ENCODE results near the gene GJC3.
"Not testable (repeated sequence)": the region's sequence is repeated elsewhere in the genome, so short reads cannot be mapped to it uniquely, and the experiment has no call there.

GJC3 gene

DNA sequence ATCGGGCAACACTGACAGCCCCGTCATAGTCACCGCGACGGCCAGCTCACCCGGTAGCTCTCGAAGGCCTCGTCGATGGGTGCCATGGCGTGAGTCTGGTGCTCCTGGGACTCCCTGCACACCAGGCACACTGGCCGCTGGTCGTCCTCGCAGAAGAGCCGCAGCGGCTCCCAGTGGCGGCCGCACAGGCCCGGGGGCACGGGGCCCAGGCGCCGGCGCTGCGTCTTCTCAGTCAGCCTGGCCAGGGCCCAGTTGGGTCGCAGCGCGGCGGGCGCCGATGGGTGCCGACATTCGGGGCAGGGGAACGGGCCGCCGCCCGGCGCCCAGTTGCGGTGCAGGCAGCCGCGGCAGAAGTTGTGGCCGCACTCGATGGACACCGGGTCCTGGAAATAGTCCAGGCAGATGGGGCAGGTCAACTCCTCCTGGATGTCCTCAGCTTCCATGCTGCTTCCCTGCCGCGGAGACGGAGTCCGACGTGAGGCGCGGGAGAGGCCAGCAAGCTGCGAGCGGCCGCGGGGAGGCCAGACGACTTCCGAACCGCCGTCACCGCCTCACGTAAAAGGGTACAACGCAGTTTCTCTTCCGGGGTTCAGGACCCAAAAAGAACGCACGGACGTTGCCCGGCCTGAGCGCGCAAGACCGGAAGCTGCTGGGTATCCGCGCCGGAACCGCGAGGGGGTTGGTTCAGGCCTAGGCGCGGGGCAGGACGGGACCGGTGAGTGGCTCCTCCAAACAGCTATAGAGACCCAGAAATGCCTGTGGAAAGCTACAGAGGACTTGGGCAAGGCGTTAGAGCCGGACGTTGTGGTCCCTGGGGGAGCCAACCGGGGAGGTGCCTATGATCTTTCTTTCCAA lies 10.2 kb downstream of the GJC3 start, which contains the start of gene TRIM4:
TSS of gene TRIM4 (minus strand) at position 572 of the 855 bp plus-strand sequence. CDS start at position 443, 129 bp downstream.
- CTCF ChIA-PET = interaction anchor here (0.7 to 10.9 kb wide), 3 partner anchors 9 to 74 kb away, joined by 3 to 169 read pairs (median 18); partner anchors contain the start of gene GJC3
- DNase-seq = peak; percentile 94
- Mint-ChIP-seq H3K4me3 (peak within 1 kb of the TSS; percentile 95), H3K9me3 (no peaks in the 10 kb centered on the region), H3K27ac (peak within 1 kb of the TSS; percentile 96), H3K36me3 (peaks cover 44% of the 10 kb centered on the region), H3K4me1 (peaks cover 50% of the 10 kb centered on the region), H3K27me3 (peaks cover 5% of the 10 kb centered on the region)

DNA sequence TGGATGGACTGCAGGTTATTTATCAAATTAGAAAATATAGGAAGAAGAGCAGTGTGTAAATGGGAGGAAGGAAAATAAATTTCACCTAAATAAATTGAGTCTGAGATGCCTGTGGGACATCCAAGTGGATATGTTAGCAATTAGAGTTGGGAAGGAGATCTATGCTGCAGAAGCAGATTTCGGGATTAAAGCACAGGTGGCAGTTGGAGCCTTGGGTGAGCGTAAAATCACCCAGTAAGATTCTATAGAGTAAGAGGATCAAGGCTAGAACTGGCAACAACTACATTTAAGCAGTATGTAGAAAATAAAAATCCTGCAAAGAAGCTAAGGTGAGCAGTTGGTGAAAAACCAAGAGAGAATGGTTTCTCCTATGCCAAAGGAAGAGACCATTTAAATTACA lies 18.4 kb downstream of the GJC3 start:
- DNase-seq = no peak
- Mint-ChIP-seq H3K9me3 (no peaks in the 10 kb centered on the region), H3K36me3 (peaks cover 37% of the 10 kb centered on the region), H3K4me1 (peaks cover 31% of the 10 kb centered on the region), H3K4me3 (no peak overlapping the region), H3K27ac (no peak overlapping the region), H3K27me3 (no peaks in the 10 kb centered on the region)
- CTCF ChIA-PET = interaction anchor here (1.3 to 10.9 kb wide), 3 partner anchors 82 to 139 kb away, joined by 3 to 169 read pairs (median 3); partner anchors contain the start of gene ZSCAN21

DNA sequence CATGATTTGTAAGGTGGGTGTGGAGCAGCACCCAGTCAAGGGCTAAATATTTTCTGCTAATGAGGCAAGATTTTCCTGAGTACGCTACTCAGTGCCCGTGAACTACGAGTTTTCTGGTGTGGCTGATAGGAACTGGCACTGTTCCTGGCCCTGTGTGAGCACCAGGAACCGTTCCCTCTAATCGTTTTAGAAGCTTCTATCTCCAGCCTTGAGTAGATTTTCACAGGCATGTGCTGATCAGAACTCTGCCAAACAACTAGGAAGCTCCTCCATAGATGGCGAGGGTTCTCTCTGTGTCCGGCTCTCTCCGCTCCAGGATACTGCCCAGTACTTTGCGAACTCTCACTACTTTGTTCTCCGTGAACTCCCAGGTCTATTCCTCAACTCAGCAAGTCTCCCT lies 27.8 kb downstream of the GJC3 start:
- no peaks in the 10 kb centered on the region for H3K27me3 Mint-ChIP-seq
- no peak overlapping the region for H3K27ac Mint-ChIP-seq
- peaks cover 6% of the 10 kb centered on the region for H3K4me1 Mint-ChIP-seq
- H3K9me3 Mint-ChIP-seq = no peaks in the 10 kb centered on the region
- no peak overlapping the region for H3K4me3 Mint-ChIP-seq
- CTCF ChIA-PET = no interaction called here
- peaks cover 63% of the 10 kb centered on the region for H3K36me3 Mint-ChIP-seq
- DNase-seq = no peak

DNA sequence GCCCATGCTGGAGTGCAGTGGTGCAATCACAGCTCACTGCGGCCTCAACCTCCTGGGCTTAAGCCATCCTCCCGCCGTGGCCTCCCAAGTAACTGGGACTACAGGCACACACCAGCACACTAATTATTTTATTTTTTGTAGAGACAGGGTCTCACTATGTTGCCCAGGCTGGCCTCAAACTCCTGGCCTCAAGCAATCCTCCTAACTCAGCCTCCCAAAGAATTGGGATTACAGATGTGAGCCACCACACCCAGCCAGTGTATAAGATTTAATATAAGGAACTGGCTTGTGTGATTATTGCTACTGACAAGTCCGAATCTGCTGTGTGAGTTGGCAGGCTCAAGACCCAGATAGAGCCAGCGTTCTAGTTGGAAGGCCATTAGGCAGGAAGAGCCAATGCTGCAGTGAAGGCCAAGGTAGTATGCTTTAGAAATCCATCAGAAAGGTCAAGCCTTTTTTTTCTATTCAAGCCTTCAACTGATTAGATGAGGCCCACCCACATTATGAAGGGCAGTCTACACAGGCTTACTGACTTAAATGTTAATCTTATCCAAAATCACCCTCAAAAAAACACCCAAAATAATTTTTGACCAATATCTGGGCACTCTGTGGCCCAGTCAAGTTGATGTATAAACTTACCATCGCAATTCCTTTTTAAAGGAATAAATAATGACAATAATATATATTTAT lies 29.4 kb downstream of the GJC3 start:
- Mint-ChIP-seq H3K4me3 (no peak overlapping the region), H3K36me3 (peaks cover 56% of the 10 kb centered on the region), H3K27ac (no peak overlapping the region), H3K27me3 (no peaks in the 10 kb centered on the region), H3K4me1 (peaks cover 6% of the 10 kb centered on the region), H3K9me3 (no peaks in the 10 kb centered on the region)
- no peak for DNase-seq
- CTCF ChIA-PET = no interaction called here

DNA sequence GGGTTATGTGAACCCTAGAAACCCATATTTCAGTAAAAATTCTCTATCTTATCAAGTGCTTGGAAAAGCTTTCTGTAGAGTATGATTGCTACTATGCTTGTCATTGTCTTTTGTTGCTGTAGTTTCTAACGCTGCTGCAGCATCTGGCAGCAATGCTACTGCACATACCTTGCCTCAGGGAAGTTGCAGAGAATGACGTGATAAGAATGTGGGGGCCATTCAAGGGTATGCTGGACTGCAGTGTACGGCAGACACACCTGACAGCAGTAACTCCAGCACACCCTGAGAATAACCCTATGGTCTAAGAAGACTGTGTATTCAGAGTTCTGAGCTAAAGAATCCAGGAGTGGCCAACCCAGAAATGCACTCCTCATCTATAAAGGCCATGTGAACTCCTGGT lies 30.6 kb downstream of the GJC3 start:
- Mint-ChIP-seq H3K27ac (no peak overlapping the region), H3K27me3 (no peaks in the 10 kb centered on the region), H3K36me3 (peaks cover 48% of the 10 kb centered on the region), H3K9me3 (no peaks in the 10 kb centered on the region), H3K4me3 (no peak overlapping the region), H3K4me1 (peaks cover 6% of the 10 kb centered on the region)
- CTCF ChIA-PET = no interaction called here
- DNase-seq = no peak

DNA sequence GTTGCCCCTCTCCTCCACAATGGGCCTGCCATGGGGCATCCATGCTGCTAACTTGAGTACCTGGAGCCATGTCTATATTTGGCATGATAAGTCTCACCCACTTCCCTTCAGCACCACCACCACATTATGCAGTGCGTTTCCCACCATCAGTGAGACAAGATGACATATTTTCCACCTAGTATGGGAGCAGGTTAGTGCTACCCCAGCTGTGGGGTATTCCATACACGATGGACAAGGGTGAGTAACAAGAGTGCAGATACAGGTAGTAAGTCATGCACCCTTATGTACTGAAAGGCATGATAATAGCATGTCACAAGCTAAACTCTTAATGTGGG lies 31.4 kb downstream of the GJC3 start:
- no peak overlapping the region for H3K27ac Mint-ChIP-seq
- H3K4me3 Mint-ChIP-seq = no peak overlapping the region
- no peaks in the 10 kb centered on the region for H3K9me3 Mint-ChIP-seq
- DNase-seq = no peak
- CTCF ChIA-PET = no interaction called here
- peaks cover 46% of the 10 kb centered on the region for H3K36me3 Mint-ChIP-seq
- peaks cover 6% of the 10 kb centered on the region for H3K4me1 Mint-ChIP-seq
- H3K27me3 Mint-ChIP-seq = no peaks in the 10 kb centered on the region

DNA sequence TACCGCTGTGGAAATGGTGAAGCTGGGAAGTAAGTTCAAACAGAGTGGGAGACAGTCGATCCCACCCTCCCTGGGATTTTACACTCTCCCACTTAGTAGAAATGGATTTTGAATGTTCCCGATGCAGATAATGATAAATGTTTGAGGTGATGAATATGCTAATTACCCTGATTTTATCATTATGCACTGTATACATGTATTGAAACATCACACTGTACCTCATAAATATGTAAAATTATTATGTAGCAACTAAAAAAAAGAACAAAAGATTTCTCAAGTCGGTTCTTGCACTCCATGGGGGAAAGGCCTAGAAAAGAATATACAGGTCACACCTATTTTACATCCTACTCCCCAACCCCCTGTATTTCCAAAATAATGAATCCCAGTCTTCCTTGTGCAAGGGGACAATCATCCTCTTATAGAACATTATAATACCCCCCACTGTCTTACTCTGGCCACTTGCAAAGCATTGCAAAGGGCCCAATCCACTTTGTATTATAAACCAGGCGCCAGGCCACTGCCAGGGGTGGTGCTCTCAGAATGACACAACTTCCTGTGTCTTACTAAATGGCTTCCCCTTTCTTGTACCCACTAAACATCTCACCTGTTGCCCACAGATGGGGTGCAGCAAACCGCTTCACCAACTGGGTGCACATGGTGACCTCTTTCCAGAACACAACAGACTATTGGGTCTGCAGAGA lies 31.9 kb downstream of the GJC3 start:
- Mint-ChIP-seq H3K4me3 (no peak overlapping the region), H3K4me1 (peaks cover 6% of the 10 kb centered on the region), H3K27me3 (no peaks in the 10 kb centered on the region), H3K9me3 (no peaks in the 10 kb centered on the region), H3K36me3 (peaks cover 46% of the 10 kb centered on the region), H3K27ac (no peak overlapping the region)
- CTCF ChIA-PET = no interaction called here
- no peak for DNase-seq

DNA sequence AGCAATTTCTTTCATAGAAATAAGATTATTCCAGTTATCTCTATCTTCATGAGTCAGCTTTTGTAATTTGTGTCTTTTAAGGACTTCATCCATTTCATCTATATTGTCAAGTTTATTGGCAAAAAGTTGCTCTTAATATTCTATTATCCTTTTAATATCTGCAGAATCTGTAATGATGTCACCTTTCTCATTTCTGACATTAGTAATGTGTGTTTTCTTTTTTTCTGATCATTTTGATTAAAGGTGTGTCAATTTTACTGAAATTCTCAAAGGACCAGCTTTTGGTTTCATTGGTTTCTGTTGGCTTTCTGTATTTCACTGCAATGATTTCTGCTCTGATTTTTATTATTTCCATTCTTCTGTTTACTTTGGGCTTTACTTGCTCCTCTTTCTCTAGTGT lies 34.7 kb downstream of the GJC3 start:
- Mint-ChIP-seq H3K4me3 (no peak overlapping the region), H3K27me3 (no peaks in the 10 kb centered on the region), H3K27ac (no peak overlapping the region), H3K9me3 (no peaks in the 10 kb centered on the region), H3K4me1 (peaks cover 6% of the 10 kb centered on the region), H3K36me3 (peaks cover 49% of the 10 kb centered on the region)
- CTCF ChIA-PET = interaction anchor here (1.1 to 1.3 kb wide), 2 partner anchors 18 to 96 kb away, joined by 3 to 4 read pairs; no protein-coding TSS in a partner anchor
- no peak for DNase-seq

DNA sequence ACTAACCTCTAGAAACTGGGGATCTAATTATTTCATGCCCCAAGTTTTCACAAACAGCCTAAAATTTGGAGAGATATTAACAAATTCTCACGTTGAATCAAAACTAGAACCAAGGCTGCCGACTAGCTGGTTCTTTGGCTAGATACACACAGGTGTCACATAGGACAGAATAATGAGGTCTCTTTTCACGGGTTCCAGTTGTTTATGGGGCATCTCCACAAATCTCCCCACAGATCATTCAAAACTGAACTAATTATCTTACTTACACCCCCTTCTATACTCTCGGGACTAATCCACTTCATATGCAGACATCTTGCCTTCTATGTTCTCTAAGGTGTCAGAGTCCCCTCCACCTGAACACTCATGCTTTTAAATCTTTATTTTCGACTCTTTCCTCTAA lies 36.1 kb downstream of the GJC3 start:
- no peak for DNase-seq
- Mint-ChIP-seq H3K4me3 (no peak overlapping the region), H3K9me3 (peaks cover 4% of the 10 kb centered on the region), H3K36me3 (peaks cover 44% of the 10 kb centered on the region), H3K27ac (no peak overlapping the region), H3K4me1 (peaks cover 6% of the 10 kb centered on the region), H3K27me3 (no peaks in the 10 kb centered on the region)
- CTCF ChIA-PET = no interaction called here

DNA sequence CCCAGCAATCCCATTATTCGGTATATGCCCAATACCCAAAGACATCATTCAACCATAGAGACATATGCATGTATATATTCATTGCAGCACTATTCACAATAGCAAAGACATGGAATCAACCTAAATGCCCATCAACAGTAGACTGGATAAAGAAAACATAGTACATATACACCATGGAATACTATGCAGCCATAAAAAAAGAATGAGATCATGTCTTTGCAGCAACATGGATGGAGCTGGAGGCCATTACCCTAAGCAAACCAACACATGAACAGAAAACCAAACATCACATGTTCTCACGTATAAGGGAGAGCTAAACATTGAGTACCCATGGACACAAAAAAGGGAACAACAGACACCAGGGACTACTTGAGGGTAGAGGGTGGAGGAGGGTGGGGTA lies 39.1 kb downstream of the GJC3 start:
- CTCF ChIA-PET, H3K27ac Mint-ChIP-seq, H3K4me1 Mint-ChIP-seq, H3K27me3 Mint-ChIP-seq, H3K9me3 Mint-ChIP-seq, DNase-seq, H3K4me3 Mint-ChIP-seq: not testable (repeated sequence)
- H3K36me3 Mint-ChIP-seq = peaks cover 43% of the 10 kb centered on the region

DNA sequence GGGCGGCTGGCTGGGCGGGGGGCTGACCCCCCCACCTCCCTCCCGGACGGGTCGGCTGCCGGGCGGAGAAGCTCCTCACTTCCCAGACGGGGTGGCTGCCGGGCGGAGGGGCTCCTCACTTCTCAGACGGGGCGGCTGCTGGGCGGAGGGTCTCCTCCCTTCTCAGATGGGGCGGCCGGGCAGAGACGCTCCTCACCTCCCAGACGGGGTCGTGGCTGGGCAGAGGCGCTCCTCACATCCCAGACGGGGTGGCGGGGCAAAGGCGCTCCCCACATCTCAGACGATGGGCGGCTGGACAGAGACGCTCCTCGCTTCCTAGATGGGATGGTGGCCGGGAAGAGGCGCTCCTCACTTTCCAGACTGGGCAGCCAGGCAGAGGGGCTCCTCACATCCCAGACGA lies 41.1 kb downstream of the GJC3 start:
- H3K4me1 Mint-ChIP-seq, CTCF ChIA-PET, DNase-seq, H3K27ac Mint-ChIP-seq, H3K4me3 Mint-ChIP-seq, H3K9me3 Mint-ChIP-seq, H3K27me3 Mint-ChIP-seq: not testable (repeated sequence)
- H3K36me3 Mint-ChIP-seq = peaks cover 39% of the 10 kb centered on the region

DNA sequence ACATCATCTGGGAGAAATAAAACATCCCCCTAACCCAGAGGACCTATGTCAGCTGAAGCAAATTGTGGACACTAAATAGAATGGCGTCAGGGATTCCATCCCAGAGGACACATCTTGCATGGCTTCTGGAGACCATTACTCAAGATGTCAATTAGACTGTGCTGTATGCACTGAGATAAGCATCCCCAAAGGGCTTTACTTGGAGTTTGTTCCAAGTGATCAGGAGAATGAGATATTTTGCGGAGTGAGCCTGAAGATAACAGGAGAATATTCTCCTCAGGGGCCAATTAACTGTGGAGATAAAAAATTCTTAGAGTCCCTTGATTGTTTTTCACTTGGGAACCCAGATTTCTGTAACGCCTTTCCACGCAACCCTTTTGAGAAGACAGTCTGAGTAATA lies 48.0 kb downstream of the GJC3 start:
- DNase-seq = no peak
- H3K27ac Mint-ChIP-seq = no peak overlapping the region
- no peaks in the 10 kb centered on the region for H3K36me3 Mint-ChIP-seq
- CTCF ChIA-PET = no interaction called here
- H3K9me3 Mint-ChIP-seq = no peaks in the 10 kb centered on the region
- H3K27me3 Mint-ChIP-seq = no peaks in the 10 kb centered on the region
- H3K4me1 Mint-ChIP-seq = no peaks in the 10 kb centered on the region
- no peak overlapping the region for H3K4me3 Mint-ChIP-seq

DNA sequence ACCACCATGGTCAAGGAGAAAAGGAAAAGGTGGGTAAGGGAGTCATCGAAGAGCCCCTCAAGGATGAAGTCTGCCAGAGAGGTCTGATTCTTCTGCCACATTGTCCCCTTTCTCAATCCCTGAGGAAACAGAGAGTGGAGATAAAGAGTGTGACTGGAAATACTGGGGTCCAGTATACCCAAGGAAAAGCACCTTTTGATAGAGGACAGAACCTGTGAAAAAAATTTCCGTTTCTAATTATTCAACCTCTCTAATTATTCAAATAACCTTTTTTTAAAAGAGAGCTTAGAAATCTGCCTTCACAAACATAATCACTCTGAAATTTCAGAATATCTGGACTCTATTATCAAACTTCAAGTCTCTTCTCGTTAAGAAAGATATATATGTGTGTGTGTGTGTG lies 52.5 kb downstream of the GJC3 start, which contains the start of gene OR2AE1:
TSS of gene OR2AE1 (minus strand) at position 101 of the 400 bp plus-strand sequence. CDS start at position 101, 0 bp downstream.
- no peaks in the 10 kb centered on the region for H3K9me3 Mint-ChIP-seq
- DNase-seq = no peak
- no peak within 1 kb of the TSS for H3K27ac Mint-ChIP-seq
- H3K36me3 Mint-ChIP-seq = no peaks in the 10 kb centered on the region
- H3K27me3 Mint-ChIP-seq = no peaks in the 10 kb centered on the region
- no peak within 1 kb of the TSS for H3K4me3 Mint-ChIP-seq
- CTCF ChIA-PET = no interaction called here
- no peaks in the 10 kb centered on the region for H3K4me1 Mint-ChIP-seq

DNA sequence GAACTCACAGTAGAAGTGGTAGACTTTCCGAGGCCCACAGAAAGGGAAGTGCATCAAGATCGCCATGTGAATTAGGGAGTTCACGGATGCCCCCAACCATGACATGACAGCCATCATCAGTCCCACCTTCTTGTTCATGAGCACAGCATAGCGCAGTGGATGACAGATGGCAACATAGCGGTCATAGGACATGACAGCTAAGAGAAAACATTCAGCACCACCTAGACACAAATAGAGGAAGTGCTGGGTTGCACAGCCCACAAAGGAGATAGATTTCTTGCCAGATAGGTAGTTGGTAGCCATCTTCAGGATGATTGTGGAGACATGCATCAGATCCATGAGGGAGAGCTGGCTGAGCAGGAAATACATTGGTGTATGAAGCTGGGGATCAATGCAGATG lies 52.9 kb downstream of the GJC3 start:
- H3K36me3 Mint-ChIP-seq = no peaks in the 10 kb centered on the region
- H3K4me3 Mint-ChIP-seq = no peak overlapping the region
- no peak for DNase-seq
- H3K27me3 Mint-ChIP-seq = no peaks in the 10 kb centered on the region
- no peak overlapping the region for H3K27ac Mint-ChIP-seq
- H3K4me1 Mint-ChIP-seq = no peaks in the 10 kb centered on the region
- CTCF ChIA-PET = no interaction called here
- no peaks in the 10 kb centered on the region for H3K9me3 Mint-ChIP-seq

Data from activated naive CD4-positive, alpha-beta T cell treated with anti-CD3 and anti-CD28 coated beads, Interleukin-2, amount 10 ng/mL, durations not matched to agents 7 days and 5 days (primary cell).